Measurements from ENCODE around the gene ADAMTS18.
"Not testable (repeated sequence)": the region's sequence is repeated elsewhere in the genome, so short reads cannot be mapped to it uniquely, and the experiment has no call there.

The ADAMTS18 gene

GRCh38 chr16:77275303-77275702 is 159.5 kb downstream of the ADAMTS18 start:
- DNase-seq: not testable (repeated sequence)

DNA sequence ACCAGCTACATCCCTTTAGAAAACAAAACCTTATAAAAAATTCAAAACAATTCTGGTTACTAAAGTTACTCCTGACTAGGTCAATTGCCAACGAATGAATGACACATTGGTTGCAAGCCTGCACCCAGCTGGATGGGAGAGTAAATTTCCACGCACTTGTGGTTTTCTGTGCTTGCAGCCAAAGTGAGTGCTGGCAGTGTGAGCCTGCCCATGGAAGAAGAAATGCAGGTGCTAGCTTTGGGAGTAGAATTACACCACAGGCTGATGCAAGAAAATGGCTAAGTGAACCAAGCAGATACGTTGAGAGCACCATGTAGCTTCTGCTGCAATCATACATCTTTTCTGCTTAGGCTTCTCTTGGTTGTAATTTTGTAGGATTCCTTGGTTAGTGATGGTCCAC is 161.0 kb downstream of the ADAMTS18 start:
- DNase-seq: peak; percentile 46

DNA sequence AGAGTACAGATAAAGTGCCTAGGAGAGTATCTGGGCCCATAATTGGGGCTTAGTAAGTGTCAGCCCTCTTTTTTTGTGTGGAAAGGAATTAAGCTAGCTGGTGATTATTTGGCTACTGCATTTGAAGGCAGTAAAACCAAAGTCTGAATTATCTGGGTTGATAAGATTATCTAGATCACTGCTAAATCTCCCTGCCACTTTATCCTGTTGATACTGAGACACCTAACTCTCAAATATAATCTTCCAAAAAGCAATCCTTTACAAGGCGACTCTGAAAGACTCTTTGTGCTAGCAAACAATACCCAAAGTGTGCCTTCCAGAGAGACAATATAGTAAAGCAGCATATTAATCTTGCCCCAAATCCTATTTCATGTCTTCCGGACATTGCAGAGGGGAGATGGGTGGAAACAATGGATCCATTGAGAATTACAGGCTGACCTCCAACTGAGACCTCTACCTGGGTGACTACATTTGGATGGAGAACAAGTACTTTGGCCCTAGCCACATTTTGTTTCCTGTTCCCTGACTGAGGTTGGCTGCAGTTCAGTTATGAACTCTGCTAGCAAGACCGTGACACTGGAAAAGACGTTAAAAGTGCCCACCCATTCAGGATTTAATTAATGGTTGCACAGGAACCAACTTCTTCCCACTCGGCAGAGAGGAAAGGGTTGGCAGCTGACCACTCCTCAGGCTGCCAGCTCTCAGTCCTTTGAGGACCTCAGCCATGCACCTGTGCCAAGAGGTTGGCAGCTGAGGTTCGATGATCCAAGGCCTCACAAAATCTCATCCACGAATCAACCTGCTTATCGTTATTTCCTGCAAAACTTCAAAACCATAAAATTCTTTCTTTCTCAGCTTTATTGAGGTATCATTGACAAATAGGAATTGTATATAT is 163.1 kb downstream of the ADAMTS18 start:
- no peak for DNase-seq

GRCh38 chr16:77266185-77266584 is 168.6 kb downstream of the ADAMTS18 start:
- not testable (repeated sequence) for DNase-seq

DNA sequence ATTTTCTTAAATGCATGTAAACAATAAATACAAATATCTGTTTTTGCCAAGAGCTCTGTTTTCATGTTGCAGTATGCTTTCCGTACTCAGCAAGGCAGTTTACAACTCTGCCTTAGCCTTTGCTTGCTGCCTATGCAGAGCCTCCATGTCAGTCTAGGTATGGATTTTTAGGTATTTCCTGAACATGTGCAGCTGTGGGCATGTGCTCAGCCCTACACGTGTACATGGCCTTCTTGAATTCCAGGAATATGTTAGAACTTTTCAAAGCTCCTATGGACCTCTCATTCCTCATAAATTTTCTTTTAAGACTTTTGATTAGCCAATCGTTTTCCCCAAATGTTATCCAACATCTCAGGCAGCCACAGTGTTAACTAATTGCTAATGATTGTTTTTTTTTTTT is 171.9 kb downstream of the ADAMTS18 start:
- no peak for DNase-seq

GRCh38 chr16:77250400-77250799 is 184.4 kb downstream of the ADAMTS18 start:
- no peak for DNase-seq

DNA sequence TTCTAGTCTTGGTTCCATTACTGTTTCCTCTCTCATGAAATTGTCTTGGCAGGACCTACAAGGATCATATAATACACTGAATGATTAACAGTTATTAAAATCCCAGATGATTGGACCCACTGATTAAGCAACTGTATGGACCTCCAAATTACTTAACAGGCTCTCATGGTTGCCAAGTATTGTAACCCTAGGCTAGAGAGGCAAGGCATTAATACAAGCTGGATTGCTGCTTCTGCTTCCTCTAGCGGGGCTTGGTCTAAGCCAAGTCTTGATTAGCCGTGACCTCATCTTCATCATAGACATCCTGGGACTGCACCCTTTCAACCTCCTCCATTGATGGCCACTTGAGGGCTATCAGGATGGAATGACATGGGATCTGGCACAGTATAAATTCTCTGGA is 188.7 kb downstream of the ADAMTS18 start:
- no peak for DNase-seq

- DNase-seq: not testable (repeated sequence)
These were observed 192.4 kb downstream of the ADAMTS18 start for GRCh38 chr16:77242471-77242870.

GRCh38 chr16:77238593-77238992 is 196.2 kb downstream of the ADAMTS18 start:
- peak; percentile 37 for DNase-seq

GRCh38 chr16:77236063-77236511 is 198.7 kb downstream of the ADAMTS18 start:
- peak; percentile 89 for DNase-seq

- peak; percentile 81 for DNase-seq
These were observed 200.2 kb downstream of the ADAMTS18 start for GRCh38 chr16:77234611-77235010.

DNA sequence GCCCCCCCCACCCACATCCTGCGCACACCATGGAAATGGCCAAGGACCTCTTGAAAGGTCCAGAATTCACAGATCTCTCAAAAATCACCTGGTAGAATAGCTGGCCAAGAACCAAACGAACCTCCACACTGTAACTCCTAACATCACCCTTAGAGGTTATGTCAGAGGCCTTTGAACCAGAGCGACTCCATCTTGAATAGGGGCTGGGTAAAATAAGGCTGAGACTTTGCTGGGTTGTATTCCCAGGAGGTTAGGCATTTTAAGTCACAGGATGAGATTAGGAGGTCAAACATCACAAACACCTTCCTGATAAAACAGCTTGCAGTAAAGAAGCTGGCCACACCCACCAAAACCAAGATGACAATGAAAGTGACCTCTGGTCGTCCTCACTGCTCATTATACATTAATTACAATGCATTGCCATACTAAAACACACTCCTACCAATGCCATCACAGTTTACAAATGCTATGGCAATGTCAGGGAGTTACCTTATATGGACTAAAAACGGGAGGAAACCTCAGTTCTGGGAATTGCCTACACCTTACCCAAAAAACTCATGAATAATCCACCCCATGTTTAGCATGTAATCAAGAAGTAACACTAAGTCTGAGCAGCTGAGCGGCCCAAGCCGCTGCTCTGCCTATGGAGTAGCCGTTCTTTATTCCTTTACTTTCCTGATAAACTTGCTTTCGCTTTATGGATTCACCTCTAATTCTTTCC is 200.9 kb downstream of the ADAMTS18 start:
- no peak for DNase-seq
